Cardiac fibroblast (primary cell): Measurements from ENCODE around the gene PDE4B.
A peak's percentile ranks its signal among the peaks of the same experiment; 100 is the strongest.

ENCODE experiments used
- DNase-seq, 2 donors: peaks; one replicate each; pipeline versions ENCODE4 v3.0.0 to v3.0.0-alpha.2; 2010; ENCODE audit warnings: low read depth in 2 of 2
- H3K4me3 ChIP-seq, 2 donors: replicated peaks in 1 of 2; 1 replicate in 1 of 2; 2 replicates in 1 of 2; pipeline ENCODE4 v1.5.1; 2011; ENCODE audit warnings: low read depth in 2 of 2, low read length in 2 of 2, mild to moderate bottlenecking in 2 of 2, moderate library complexity in 1 of 2
- TF ChIP-seq, protein P1 (sequence below): IDR thresholded peaks from one replicate; pipeline ENCODE4 v1.5.1; 2011; ENCODE audit warnings: low read depth, mild to moderate bottlenecking, low read length, inconsistent platforms

Gene PDE4B

DNA sequence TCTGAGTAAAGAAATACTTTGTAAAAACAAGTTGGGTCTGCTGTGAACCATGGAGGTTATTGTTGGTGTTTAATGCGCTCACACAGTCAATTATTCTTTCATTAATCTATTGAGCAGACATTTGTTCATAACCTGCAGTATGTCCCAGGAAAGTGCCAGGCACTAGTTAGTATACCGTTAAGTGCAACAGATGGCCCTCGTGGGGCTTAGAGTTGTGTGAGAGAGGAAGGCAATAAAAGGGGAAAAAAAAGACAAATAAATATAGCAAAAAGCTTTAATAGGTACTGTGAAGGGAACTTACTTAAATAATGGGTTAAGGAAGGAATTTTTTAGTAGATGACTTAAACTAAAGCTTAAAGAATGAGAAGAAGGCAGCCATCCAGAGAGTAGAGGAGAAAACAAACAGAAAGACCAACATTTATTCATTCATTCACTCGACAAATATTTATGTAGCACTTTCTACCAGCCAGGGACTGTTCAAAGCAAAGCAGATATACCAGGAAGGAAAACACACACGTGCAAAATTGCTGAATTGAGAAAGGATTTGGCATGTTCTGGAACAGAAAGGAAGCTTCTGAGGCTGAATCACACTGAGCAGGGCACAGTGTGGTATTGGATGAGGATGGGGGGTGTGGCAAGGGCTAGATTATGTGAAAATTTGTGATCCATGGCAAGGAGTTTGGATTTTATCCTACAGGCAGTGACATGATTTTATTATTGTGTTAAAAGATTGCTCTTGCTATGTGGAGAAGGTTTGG lies 445.2 kb downstream of the PDE4B start:
- no peak for DNase-seq
- TF ChIP-seq, protein P1, sequence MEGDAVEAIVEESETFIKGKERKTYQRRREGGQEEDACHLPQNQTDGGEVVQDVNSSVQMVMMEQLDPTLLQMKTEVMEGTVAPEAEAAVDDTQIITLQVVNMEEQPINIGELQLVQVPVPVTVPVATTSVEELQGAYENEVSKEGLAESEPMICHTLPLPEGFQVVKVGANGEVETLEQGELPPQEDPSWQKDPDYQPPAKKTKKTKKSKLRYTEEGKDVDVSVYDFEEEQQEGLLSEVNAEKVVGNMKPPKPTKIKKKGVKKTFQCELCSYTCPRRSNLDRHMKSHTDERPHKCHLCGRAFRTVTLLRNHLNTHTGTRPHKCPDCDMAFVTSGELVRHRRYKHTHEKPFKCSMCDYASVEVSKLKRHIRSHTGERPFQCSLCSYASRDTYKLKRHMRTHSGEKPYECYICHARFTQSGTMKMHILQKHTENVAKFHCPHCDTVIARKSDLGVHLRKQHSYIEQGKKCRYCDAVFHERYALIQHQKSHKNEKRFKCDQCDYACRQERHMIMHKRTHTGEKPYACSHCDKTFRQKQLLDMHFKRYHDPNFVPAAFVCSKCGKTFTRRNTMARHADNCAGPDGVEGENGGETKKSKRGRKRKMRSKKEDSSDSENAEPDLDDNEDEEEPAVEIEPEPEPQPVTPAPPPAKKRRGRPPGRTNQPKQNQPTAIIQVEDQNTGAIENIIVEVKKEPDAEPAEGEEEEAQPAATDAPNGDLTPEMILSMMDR, result no peak
- H3K4me3 ChIP-seq, result no peak overlapping the region

DNA sequence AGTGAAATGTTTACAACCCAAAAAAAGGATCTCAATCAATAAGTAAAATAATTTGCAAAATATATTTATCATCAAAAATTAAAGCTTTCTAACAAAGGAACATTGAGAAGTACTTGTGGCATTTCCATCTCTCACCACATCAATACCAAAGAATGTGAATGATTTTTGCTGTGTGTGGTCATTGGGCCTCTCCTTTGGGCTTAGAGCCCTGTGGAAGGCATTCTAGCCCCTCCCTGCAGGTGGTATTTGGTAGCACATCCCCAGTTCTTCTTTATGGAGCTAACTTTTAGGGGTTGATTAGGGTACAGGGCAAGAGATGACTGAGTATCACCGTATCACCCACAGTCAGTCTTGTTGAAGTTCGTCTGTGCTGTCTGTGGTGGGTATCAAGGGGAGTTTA lies 447.1 kb downstream of the PDE4B start:
- TF ChIP-seq, protein P1, result no peak
- H3K4me3 ChIP-seq, result no peak overlapping the region
- DNase-seq, result peak in 1 of 2 donors; percentile 23

DNA sequence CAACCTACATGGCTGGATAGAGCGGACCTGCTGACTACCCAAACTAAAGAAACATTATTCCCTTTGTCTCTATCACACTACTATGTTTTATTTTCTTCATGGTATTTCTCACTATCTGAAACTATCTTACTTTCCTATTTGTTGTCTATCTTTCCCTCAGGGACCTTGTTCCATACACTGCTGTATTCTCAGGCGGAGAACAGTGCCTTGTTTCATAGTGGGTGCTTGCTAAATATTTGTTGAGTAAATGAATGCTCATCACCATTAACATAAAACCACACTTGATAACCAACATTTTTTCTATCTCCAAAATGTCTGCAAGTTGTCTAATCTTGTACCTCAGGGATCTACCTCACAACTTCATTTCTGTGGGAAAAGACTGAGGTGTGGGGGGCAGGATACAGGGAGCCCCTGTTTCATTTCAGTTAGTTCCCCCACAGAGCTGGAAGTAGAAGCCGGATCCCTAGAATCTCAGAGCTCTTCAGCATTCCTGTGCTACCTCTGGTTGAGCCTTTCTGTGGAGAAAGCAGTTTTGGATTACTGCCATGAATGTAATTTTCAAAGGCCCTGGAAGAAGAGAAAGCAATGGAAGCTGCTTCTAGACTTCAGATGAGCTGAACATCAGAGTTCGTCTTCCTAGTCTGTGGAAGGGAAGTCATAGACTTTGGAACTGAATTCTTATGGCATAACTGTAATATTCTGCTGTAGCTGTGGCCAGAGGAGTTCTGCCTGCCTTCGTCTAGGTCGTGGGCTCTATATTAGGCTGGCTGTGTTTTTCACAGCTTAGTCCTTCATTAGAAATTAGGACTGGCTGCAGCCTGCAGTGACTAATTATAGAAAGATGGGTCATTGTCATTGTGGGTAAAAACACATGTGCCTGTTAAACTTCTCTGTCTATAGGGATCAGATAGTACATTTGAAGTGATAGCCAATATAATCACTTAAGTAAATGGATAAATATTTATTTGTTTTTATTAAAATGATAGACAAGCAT lies 448.1 kb downstream of the PDE4B start:
- TF ChIP-seq, protein P1, result no peak
- no peak overlapping the region for H3K4me3 ChIP-seq
- no peak for DNase-seq

DNA sequence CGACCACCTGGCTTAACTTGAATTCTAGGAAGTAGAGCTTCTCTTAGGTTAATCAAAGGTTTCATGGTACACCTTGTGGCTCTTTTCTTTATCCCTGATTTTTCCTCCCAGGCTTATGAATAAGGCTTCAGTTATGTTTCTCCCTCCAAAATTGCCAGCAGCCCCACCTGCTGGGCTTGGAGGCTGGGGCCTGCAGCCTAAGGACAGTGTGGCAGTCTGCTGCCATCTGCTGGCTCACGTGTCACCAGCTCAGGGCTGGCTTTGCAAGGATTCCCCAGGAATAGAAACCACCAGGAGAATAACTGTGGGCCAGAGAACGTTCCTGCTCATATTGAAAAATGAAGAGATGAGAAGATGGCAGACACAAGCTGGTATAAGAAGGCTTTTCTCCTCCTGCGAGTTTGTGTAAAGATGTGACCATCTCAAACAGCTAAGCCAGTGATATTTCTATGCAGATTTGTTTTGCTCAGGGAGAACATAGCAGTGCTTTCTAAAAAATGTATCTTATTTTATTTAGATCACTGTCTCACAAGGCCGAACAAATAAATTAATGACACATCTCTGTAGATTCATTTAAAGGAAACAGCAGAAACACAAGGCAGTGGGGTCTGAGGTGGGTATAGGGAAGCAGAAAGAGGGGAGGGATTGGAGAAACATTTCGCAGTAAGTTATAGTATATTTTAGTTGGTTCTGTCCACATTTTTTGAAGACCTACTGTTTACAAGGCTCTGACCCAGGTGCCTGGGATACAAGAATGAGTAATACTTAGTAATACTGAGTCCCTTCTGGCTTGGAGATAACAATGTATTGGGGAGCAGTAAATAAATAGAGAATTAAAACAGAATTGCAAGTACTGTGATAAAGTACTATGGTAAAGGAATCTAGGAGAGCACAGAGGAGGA lies 450.2 kb downstream of the PDE4B start:
- TF ChIP-seq, protein P1, result peak; percentile 99

DNA sequence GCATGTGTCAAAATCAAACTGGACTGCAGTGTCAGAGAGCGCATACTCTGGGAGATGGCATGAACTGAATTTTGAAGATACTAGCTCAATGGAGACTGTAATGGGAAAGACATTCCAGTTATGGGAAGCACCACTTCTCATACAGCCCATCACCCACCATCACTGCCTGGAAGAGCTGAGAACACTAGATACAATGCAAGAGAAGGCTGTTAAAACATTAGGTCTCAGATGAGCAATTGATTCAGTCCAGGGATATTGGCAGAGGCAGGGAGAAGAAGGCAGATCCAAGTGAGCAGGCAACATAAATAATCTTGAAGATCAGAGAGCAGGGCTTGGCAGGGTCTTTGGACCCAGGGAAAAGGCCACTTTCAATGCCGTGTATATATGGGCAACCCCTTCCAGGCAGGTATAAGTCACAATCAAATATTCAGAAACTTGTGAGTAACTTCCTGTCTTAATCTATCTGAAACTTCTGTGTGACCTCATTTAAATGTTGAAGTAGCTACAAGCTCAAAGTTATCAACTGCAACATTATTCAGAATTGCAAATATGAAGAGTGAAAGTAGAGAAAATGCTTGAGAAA lies 450.9 kb downstream of the PDE4B start:
- TF ChIP-seq, protein P1, result no peak
- H3K4me3 ChIP-seq, result no peak overlapping the region
- peak in 1 of 2 donors; percentile 22 for DNase-seq

More for the DNA sequence above, 450.2 kb downstream of the PDE4B start:
- H3K4me3 ChIP-seq, result no peak overlapping the region
- DNase-seq, result peak; percentile 90 to 93

DNA sequence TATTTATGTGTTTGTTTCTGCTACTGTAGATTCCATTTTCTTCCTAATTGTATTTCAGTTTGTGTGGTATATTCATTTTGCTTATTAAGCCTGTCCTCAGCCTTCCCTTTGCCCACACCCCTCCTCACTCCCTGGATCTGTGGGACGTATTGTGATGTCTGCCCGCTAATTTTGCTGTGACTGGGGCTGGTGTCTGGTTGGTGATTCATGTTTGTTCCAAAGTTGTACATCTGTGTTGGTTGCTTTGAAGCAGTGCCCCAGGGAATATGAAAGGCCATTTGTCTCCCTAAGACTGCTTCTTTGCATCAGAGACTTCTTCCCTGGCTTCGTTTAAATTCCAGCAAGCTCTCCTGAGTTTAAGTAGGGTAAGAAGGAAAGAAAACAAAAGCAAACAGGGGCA lies 451.7 kb downstream of the PDE4B start:
- TF ChIP-seq, protein P1, result no peak
- DNase-seq, result peak in 1 of 2 donors; percentile 48
- no peak overlapping the region for H3K4me3 ChIP-seq
